GM19455 (cell line): ENCODE results near the gene WDR5.
A peak's percentile ranks its signal among the peaks of the same experiment; 100 is the strongest.

ENCODE experiments used
- ATAC-seq: cut with Tn5 transposase; IDR thresholded peaks from one replicate; pipeline ENCODE4 v1.9.1; 2021; ENCODE audit not compliant: unreplicated experiment

WDR5 gene

DNA sequence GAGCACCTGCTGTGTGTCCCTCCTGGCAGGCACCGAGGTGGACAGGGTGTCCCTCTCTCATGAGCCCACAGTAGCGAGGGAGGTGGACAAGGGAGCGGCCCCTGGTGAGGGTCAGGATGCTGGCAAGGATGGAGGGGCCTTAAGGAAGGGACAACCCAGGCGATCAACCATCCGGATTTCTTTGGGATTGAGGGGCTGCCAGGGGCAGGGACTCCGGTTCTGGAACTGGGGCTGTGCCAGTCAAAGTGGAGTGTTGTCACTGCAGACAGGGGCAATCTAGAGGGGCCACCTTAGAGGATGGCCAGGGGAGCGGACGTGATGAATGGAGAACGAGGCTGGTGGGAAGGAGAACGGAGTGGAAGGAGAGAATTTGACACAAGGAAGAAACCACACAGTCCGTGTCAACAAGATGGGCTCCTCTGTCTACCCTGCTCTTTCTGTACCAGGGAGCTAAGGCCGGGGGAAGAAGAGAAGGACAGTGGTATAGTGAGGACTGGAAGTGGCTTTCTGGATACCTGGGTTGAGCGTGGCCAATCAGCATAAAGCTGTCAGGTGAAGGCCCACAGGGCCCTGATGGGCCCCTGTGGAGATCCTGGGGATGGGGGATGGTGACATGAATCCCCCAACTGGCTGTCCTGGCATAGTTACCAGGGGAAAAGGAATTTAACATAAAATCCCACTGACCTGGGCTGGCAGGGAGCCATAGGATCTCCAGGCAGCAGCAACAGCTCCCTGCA, 4.2 kb upstream of the WDR5 start:
- ATAC-seq, result no peak

DNA sequence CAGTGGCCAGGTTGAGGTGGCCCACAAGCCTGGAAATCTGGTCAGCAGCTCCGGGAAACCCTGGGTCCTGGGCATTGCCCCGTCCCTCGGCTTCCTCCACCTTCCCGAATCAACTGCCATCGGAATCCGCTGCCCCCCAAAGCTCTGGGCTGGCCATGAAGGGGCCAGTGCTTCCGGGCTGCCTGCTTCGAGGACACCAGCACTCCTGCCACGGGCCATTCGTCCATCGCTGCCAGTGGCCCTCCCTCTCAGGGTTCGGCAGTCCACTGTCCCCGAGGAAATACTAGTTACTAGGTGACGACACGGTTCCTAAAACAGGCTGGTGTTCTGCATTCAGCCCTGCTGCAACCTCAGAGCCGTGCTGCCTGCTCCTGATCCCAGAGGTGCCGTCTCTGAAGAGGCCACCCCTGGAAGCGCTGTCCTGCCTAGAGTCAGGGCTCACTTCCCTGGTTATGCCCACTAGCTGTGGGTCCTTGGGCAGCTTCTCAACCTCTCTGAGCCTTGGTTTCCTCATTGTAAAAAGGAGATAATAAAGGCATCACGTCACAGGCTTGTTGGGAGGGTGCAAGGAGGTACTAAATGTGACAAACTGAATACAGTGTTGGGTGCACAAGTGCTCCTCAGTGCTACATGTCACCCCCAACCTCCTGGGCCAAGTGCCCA, 3.5 kb upstream of the WDR5 start:
- ATAC-seq, result no peak

DNA sequence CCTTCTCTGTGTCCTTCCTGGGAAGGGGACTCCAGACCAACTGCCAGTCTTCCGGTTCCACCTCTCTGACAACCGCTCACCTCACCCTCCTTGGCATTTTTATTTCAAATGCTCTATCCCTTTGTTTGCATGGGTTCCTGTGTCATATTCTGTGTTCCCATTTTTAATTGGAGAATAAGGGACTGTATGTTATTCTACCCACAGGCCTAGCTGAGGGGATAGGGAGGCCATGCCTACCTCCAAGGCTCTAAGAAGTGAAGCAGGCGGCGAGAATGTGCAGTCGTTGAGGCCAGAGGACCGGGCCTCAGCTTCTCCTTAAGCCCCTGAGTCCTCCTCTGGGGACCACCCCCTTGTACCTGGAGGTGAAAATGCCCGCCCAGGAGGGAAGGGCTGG, 936 bp upstream of the WDR5 start:
- no peak for ATAC-seq

DNA sequence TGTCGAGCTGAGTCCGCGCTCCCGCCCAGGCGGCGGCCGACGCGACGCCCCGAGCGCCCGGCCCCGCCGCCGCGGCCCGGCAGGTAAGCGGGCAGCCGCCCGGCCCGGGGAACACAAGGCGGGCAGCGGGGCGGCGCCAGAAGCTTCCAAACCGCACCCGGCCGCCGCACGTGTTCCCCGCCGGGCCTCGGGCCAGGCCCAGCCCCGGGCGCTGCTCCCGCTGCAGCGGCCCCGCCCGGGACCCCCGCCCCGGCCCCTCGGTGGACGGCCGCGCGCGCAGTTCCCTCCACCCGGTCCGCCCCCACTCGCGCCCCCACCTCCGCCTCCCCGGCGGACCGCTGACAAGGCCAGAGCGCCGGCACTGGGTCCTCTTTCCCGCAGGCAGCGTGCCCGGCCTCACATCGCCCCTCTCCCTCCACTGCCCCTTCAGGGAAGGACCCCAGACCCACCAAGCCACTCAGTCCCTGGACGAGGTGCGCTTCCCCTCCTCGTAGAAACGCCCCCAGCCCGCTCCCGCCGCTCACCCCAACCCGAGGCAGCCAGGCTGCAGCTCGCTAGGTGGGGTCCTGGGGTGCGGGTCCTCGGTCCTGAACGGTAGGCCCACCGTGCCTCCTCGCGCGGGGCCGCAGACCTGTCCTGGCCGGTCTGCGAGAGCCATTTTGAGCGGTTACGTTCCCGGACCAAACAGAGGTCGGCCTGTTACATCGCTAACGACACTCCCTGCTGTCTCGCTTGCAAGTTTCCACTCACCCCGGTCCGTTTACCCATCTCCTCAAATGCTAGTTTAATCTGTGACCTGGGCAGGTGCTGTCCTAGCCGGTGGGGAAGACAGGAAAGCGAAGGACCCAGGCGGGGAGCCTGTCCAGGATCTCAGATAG, 475 bp downstream of the WDR5 start:
- ATAC-seq, result peak; percentile 20

DNA sequence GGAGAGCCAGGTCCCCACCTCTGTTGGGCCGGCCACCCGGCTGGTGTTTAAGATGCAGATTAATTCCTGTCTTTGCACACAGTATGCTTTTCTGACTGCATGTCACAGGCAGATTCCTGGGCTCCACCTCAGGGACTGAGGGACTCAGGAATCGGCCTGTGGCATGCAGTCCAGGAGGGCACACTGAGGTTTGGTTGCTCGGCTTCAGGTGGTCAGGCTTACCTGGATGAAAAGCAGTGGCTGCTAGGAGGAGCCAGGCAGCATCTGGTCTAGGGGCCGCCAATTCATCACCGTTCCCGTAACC, 1.1 kb downstream of the WDR5 start:
- ATAC-seq, result no peak

DNA sequence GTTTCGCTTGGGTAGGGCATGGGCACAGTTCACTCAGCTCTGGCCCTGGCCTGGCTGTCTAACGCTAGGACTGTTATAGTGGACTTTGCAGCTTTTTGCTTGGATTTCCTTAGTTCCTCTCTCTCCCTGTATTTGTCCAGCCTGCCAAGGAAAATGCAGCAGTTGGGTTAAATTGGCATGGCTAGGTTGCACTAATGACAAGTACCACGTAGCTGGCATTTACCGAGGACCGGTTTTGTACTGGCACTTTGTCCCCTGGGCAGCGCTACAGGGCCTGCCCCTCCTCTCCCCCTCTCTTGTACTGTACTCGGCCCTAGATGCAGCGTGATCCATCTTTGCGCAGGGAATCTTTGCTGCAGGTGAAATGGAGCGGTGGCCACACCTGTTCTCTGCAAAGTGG, 2.4 kb downstream of the WDR5 start:
- no peak for ATAC-seq

DNA sequence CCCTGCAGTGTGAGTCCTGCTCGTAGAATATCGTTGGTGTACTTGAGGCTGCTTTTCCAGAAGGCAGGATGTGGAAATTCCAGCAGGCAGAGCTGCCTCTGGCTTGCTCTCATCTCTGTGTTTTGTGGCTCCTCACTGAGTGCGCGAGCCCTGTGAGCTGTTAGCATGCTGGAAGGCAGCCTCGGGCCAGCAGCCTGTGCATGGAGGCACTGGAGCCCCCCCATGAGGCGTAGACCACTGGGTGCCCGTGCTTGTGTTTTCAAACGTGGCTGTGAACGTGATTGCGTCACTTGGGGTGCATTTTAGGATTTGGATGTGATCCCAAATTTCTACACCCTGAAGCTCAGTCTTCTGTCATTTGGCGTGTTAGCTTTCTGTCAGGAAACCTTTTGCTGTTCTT, 3.2 kb downstream of the WDR5 start:
- ATAC-seq, result no peak

DNA sequence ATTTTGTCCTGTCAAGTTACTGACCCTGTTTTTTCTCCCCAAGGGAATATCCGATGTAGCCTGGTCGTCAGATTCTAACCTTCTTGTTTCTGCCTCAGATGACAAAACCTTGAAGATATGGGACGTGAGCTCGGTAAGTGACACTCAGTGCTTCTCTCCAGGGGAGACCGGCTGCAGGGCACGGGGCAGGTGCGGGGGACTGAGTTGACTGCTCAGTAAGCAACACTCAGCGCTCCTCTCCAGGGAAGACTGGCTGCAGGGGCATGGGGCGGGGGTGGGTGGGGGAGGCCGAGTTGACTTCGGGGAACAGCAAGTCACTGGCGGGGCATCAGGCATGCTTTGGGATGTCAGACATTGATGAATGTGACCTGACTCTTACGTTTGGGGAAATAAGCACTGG, 6.0 kb downstream of the WDR5 start:
- ATAC-seq, result no peak

DNA sequence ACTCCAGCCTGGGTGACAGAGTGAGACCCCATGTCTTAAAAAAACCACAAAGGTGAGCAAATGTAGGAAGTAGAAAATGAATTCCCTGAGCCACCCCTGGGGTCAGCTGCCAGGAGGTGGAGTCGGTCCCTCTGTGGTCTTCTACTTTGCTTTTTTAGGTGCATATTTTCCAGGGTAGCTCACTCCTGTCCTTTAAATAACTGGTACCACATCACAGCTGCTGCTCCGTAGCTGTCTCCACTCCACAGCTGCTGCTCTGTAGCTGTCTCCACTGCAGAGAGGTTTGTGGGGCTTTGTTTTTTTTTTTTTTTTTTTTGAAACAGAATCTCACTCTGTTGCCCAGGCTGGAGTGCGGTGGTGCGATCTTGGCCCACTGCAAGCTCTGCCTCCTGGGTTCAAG, 8.9 kb downstream of the WDR5 start:
- ATAC-seq, result no peak

DNA sequence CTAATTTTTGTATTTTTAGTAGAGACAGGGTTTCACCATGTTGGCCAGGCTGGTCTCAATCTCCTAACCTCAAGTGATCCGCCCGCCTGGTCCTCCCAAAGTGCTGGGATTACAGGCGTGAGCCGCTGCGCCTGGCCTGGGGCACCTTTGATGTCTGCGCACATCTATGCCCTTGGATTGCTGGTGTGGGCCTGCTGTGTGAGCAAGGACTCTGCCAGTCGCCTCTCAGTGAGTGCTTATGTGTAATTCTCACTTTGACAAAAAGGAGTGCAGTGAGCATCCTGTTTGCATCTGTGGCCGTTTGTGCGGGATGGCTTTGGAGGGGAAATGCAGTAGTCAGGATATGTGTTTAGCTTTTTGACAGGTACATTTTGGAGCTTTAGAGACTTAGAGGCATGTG, 9.4 kb downstream of the WDR5 start:
- ATAC-seq, result no peak

DNA sequence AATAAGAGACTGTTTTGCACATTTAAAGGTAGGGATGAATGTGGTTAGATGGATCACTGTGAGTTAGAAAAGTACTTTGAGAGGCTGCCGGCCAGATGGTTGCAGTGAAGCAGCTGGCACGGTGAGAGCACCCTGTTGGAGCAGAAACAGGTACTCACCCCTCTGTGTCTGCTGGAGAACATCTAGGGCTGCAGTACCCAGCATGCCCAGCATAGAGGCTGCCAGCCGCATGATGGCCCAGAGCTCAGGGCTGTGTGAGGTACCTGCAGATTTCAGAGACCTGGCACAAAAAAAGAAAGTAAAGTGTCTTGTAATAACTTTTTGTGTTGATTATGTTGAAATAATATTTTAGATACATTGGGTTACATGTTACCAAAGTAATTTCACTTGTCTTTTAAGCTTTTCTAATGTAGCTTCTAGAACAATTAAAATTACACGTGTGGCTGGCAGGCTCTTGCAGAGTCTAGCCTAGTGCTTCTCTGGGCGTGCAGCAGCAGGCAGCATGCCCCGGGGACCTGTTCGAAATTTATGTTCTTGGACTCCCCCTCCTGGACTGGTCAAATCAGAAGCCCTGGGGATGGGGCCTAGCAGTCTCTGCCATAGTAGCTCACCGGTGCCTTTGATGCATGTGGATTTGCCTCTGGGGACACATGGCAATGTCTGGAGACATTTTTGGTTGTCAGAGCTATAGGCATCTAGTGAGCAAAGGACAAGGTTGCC, 11.1 kb downstream of the WDR5 start:
- ATAC-seq, result no peak

DNA sequence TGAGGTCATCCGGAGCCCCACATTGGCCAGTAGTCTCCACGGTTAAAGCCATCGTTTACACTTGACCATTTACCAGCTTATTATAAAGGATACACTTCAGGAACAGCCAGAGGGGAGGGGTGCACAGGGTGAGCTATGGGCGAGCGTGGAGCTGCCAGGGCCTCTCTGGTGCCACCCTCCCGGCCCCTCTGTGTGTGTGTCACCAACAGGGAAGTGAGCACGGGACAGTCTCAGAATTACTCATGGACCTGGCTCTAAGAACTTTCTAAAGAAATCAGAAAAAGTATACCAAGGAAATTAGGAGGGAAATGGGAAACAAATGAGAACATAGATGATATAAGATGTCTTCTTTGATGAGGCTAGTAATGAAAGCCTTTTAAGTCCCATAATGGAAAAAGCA, 13.5 kb downstream of the WDR5 start:
- no peak for ATAC-seq

DNA sequence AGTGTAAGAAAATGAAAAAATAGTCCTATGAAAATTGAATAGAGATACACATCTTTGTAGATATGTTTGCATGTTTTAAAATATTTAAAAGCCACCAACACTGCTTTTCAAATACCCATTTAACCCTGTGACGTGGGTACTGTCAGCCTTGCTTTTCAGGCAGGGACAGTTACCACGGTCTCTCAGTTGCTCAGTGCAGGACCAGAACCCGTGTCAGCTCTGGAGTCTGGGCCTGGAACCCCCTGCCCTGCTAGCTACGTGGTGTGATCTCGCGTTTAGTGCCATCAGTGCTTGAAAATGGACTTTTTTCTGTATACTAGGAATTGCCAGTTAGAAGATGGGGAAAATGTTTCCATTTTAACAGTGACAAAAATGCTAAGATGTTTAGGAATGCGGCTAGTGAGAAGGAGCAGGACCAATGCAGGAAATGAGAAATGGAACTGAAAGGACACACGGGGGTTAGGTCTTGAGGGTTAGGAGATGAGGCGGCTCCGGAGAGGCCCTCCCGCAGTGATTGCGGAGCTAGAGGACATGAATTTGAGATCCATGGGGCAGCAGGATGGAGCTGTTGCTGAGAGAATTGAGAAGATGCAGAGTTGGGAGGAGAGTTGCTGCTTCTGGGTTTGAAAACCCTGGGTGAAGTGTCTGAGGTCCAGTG, 14.8 kb downstream of the WDR5 start:
- no peak for ATAC-seq

DNA sequence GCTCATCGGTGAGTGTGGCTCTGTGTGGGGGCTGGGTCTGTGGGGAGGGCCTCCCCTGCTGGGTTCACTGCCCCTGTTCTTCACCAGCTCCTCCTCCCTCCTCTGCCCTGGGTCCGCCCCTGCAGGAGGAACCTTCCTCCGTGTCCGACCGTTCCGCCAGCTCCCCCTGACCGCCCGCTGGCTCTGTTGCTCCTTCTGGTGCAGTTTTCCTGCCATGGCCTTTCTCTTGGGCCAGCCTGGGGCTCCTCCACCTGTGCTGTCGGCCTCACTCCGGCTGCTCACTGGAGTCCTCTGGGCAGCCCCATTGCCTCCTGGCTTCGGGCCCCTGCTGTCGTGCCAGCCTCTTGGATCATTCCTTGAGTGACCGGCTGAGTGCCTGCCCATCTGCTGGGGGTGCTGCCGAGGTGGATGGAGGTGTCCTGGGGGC, 16.2 kb downstream of the WDR5 start:
- ATAC-seq, result no peak

DNA sequence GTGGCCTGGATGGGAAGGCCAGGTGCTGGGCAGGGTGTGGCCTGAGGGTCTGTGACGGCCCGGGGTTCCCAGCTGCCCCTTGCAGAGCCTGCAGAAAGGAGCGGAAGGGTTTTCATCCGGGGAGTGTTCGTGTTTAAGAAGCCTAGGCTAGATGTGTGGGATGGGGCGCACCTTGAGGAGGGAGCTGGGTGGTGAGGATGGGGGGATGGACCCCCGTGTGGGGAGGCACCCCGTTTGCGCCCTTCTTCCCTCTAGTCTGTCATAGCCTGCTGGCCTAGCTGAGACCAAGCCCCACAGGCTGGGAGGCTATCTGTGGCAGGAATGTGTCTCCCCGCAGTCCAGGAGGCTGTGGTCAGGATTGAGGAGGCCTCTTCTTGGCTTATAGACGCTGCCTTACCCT, 16.6 kb downstream of the WDR5 start:
- no peak for ATAC-seq

DNA sequence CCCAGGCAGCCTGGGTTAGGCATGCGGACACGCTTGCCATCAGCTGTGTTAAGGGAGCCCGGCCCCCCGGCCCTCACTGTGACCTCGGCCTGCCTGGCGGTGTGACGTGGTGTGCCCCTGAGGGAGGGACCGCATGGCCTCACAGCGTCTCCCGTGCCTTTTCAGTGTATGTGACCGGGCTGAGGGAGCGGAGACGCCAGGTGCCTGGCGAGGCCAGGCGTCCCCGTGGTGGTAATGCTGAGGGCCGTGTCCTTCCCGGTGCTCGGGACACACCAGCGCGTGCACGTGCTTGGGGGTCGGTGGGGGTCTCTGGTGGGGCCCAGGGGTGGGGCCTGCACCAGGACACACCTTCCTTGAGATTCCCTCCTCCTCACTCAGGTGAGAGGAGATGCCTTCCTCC, 17.6 kb downstream of the WDR5 start:
- ATAC-seq, result no peak

DNA sequence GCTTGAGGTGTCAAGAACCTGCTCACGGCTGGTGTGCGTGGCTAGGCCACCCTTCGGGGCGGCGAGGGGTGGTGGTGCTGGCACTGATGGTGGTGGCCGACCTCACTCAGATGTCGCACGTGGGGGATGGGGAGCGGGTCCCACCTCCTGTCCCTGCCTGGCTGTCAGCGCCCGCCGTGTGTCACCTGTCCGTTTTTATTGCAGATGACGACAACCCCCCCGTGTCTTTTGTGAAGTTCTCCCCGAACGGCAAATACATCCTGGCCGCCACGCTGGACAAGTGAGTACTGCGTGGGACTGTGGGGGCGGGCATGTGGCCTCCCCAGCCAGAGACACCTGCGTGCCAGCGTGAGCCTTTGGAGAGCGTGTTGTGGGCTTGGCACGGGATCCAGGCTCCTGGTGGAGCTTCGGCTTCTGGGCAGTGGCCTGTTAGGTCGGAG, 18.4 kb downstream of the WDR5 start:
- ATAC-seq, result no peak

DNA sequence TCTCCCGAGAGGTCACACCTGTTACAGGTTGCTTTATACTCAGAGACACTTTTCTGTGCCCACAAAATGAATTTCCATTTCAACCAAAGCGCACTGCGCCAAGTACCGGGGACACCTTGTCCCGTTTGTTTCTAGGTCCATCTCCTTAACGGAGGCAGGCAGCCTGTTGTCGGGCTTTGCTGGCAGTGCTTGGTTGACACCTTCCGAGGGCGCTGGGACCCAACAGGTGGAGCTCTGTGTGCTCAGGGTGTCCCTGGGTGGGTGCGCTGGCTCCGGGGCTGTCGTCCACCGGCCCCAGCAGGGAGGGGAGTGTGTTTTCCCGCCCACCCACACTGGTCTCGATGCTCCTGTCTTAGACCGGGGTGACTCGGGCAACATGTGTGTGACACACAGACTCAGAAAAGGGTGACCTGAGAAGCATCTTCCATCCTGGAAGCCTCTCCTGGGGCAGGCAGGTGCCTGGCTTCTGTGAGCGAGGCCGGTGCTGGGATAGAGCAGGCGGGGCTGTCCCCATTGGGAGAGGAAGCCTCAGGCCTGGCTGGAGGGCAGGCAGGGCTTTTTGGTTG, 20.0 kb downstream of the WDR5 start:
- no peak for ATAC-seq

DNA sequence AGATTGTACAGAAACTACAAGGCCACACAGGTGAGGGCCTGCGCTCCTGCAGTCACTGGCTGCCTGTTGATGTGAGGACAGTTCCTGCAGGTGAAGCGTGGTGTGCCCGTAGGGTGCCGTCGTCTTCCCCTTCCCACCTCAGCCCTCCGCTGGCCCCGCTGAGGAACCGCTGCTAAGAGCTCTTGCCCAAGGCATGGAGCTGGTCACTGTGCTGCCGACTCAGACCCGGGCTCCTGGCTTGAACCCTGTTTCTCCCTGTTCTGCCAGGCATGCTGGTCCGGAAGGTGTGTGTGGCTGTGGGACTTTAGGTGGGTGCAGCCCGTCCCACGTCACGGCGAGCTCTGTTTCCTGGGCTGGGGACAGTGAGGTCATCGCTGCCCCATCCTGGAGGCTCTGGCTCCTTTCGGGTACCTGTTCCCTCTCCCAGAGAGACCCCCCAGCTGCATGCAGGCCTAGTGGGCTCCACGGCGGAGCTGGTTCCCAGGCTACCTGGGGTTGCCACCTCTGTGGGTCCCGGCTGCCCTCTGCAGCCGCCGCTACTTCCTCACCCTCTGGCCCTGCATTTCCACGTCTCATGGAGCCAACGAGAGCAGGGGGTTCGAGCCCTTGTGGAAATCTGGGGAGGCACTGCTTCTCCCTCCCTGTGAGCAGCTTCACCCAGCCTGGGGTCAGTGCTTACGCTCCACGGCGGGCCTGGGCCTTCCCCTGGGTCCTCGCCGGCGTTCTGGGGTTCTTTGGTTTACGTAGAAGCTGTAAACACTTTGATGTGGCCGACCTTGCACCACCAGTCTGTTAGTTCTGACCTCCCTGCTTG, 20.9 kb downstream of the WDR5 start:
- no peak for ATAC-seq

DNA sequence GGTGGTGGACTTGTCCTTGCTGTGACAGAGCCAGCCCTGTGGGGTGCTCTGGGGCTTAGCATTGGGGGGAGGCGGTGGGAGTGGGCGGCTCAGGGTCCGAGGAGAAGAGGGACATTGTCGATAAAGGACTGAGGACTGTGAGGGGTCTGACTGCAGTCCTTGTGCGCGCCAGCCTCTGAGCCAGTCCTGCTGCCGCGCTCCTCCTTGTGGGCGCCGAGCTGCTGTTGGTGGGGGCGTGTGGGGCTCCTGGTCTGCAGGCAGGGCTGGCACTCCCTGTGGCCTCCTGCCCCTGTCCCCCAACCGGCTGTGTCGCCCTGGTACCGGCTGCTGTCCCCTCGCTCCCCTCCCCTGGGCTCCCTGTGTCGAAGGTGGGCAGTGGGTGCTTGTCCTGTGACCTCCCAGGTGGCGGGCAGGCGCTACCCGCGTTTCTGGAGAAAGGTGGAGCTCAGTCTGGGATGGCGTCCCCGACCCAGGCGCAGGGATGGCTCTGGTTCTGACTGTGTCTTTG, 21.6 kb downstream of the WDR5 start:
- no peak for ATAC-seq
